IMR-90 (cell line): Measurements from ENCODE around the gene PAIP1. TPM values are rescaled to one million over a fixed set of nuclear protein-coding genes. Genes with fewer than 3 reads are reported as not detected.

ENCODE experiments used
- ATAC-seq: fragments of 200-7000 bp; cut with Tn5 transposase; 2 replicates; pipeline ENCODE4 v1.9.1; 2020; ENCODE audit warnings: low read depth, mild to moderate bottlenecking, moderate library complexity
- BruUV-seq: library from RNA; stranded (reverse); fragments of 400-500 nt; replicated peaks from 2 replicates; lab custom pipeline; 2021; lab: Mats Ljungman, UMichigan
- CTCF ChIA-PET: fragments of 300-600 bp; formaldehyde crosslinking; extraction: SDS; loops from one replicate; lab custom pipeline; 2021; ENCODE audit warnings: antibody characterized with exemption; lab: Yijun Ruan, JAX
- POLR2A ChIA-PET: fragments of 300-600 bp; sonication (Branson Sonifier 250); formaldehyde crosslinking; loops from one replicate; lab custom pipeline; 2022; ENCODE audit warnings: antibody characterized with exemption; ENCODE audit not compliant: unreplicated experiment; lab: Charles Lee
- DNase-seq: peaks from one replicate; pipeline ENCODE4 v3.0.0; 2013
- H2AFZ ChIP-seq: replicated peaks from 2 replicates; pipeline ENCODE3; 2013; ENCODE audit warnings: low read length, mild to moderate bottlenecking; ENCODE audit not compliant: poor library complexity
- H2AK5ac ChIP-seq: 2 replicates; pipeline ENCODE4 v1.6.1; 2013; ENCODE audit warnings: low read depth, low read length, inconsistent platforms
- H2AK9ac ChIP-seq: replicated peaks from 2 replicates; pipeline ENCODE3; 2013; ENCODE audit warnings: mild to moderate bottlenecking, low read depth, low read length, moderate library complexity; ENCODE audit not compliant: poor library complexity
- H2BK120ac ChIP-seq: 2 replicates; pipeline ENCODE4 v1.6.1; 2013; ENCODE audit warnings: low read depth, low read length, inconsistent platforms
- H2BK15ac ChIP-seq: 3 replicates; pipeline ENCODE4 v1.6.1; 2013; ENCODE audit warnings: low read depth, low read length, inconsistent platforms
- H2BK20ac ChIP-seq: 2 replicates; pipeline ENCODE4 v1.6.1; 2013; ENCODE audit warnings: low read depth, mild to moderate bottlenecking, inconsistent platforms, low read length, moderate library complexity
- H2BK5ac ChIP-seq: 2 replicates; pipeline ENCODE4 v1.6.1; 2013; ENCODE audit warnings: mild to moderate bottlenecking, low read depth, low read length, inconsistent platforms; ENCODE audit not compliant: poor library complexity, severe bottlenecking
- H3K14ac ChIP-seq: replicated peaks from 2 replicates; pipeline ENCODE4 v1.6.1; 2013; ENCODE audit warnings: low read depth, low read length, inconsistent platforms
- H3K18ac ChIP-seq: 2 replicates; pipeline ENCODE4 v1.6.1; 2013; ENCODE audit warnings: low read depth, low read length, control low read depth
- H3K23ac ChIP-seq: 2 replicates; pipeline ENCODE4 v1.6.1; 2013; ENCODE audit warnings: low read depth, low read length, inconsistent platforms
- H3K27ac ChIP-seq: 2 replicates; pipeline ENCODE4 v1.5.1; 2013; ENCODE audit warnings: mild to moderate bottlenecking, control low read depth, low read length; ENCODE audit not compliant: insufficient read depth
- H3K27me3 ChIP-seq: 2 replicates; pipeline ENCODE4 v1.6.1; 2013; ENCODE audit warnings: low read length; ENCODE audit not compliant: control insufficient read depth, insufficient read depth
- H3K36me3 ChIP-seq: 2 replicates; pipeline ENCODE4 v1.6.1; 2013; ENCODE audit warnings: low read length, mixed read lengths; ENCODE audit not compliant: control insufficient read depth, insufficient read depth
- H3K4ac ChIP-seq: 2 replicates; pipeline ENCODE4 v1.6.1; 2013; ENCODE audit warnings: low read depth, low read length, inconsistent platforms
- H3K4me1 ChIP-seq: 2 replicates; pipeline ENCODE4 v1.6.1; 2013; ENCODE audit warnings: low read length, mixed read lengths; ENCODE audit not compliant: control insufficient read depth, insufficient read depth
- H3K4me2 ChIP-seq: 2 replicates; pipeline ENCODE4 v1.6.1; 2013; ENCODE audit warnings: low read depth, mild to moderate bottlenecking, control low read depth, low read length, moderate library complexity
- H3K4me3 ChIP-seq: 2 replicates; pipeline ENCODE4 v1.5.1; 2013; ENCODE audit warnings: low read depth, mild to moderate bottlenecking, control low read depth, low read length, moderate library complexity; ENCODE audit not compliant: insufficient read depth
- H3K56ac ChIP-seq: 2 replicates; pipeline ENCODE4 v1.6.1; 2013; ENCODE audit warnings: low read length, inconsistent platforms; ENCODE audit not compliant: insufficient read depth; ENCODE audit errors: extremely low read depth
- H3K79me1 ChIP-seq, 2 experiments: 2 replicates each; pipeline ENCODE4 v1.6.1; 2013; ENCODE audit warnings: low read length in 2 of 2, inconsistent platforms in 1 of 2, low read depth in 1 of 2
- H3K9ac ChIP-seq: 2 replicates; pipeline ENCODE4 v1.6.1; 2013; ENCODE audit warnings: low read depth, low read length, control low read depth
- H3K9me1 ChIP-seq: 2 replicates; pipeline ENCODE4 v1.6.1; 2013; ENCODE audit warnings: low read length, inconsistent platforms; ENCODE audit not compliant: insufficient read depth
- H3K9me3 ChIP-seq: 2 replicates; pipeline ENCODE4 v1.6.1; 2013; ENCODE audit warnings: low read length; ENCODE audit not compliant: control insufficient read depth, insufficient read depth
- H4K20me1 ChIP-seq: 2 replicates; pipeline ENCODE4 v1.6.1; 2013; ENCODE audit warnings: low read length, inconsistent platforms; ENCODE audit not compliant: insufficient read depth
- H4K5ac ChIP-seq: 2 replicates; pipeline ENCODE4 v1.6.1; 2013; ENCODE audit warnings: mild to moderate bottlenecking, low read depth, low read length, control low read depth
- H4K8ac ChIP-seq, 2 experiments: 2 replicates each; pipeline ENCODE4 v1.6.1; 2013; ENCODE audit warnings: low read depth in 2 of 2, low read length in 2 of 2, control low read depth in 1 of 2, inconsistent platforms in 1 of 2
- H4K91ac ChIP-seq: 2 replicates; pipeline ENCODE4 v1.6.1; 2013; ENCODE audit warnings: low read depth, low read length, inconsistent platforms; ENCODE audit not compliant: insufficient read depth
- CTCF ChIP-seq: conservative IDR thresholded peaks from 2 replicates; pipeline ENCODE4 v1.5.1; 2012; ENCODE audit warnings: mild to moderate bottlenecking, low read depth, low read length, improper control_type of control experiment
- RAD21 ChIP-seq: IDR thresholded peaks from 2 replicates; pipeline ENCODE4 v1.6.1; 2012; ENCODE audit warnings: low read length, improper control_type of control experiment
- RFX5 ChIP-seq: IDR thresholded peaks from 2 replicates; pipeline ENCODE4 v1.8.0; 2012; ENCODE audit warnings: low read depth, mild to moderate bottlenecking, low read length, moderate library complexity
- WGBS, 2 experiments: methylation state at CpG; one replicate each; pipeline versions ENCODE4 v1.1.5 to v1.1.7; 2013; ENCODE audit warnings: missing lambda C conversion rate in 2 of 2; ENCODE audit not compliant: insufficient read length in 1 of 2; ENCODE audit errors: extremely low coverage in 2 of 2; 5-methylcytosine and 5-hydroxymethylcytosine counted together
- dilution Hi-C: fragments of 300-500 bp; cut with HindIII; formaldehyde crosslinking; loops from one replicate; pipeline ENCODE4 v1.14.3; 2018; ENCODE audit warnings: low sequenced_read_pairs; ENCODE audit not compliant: unreplicated experiment
- in situ Hi-C: fragments of 300-500 bp; cut with MboI; formaldehyde crosslinking; loops from 3 replicates; pipeline ENCODE4 v1.14.3; 2019; ENCODE audit warnings: low sequenced_read_pairs, inconsistent platforms, mixed read lengths
- intact Hi-C: fragments of 100-400 bp; cut with micrococcal nuclease; formaldehyde crosslinking; loops from 2 replicates; pipeline ENCODE4 v1.10.0; 2022
- polyA plus RNA-seq, 3 experiments: library from polyadenylated mRNA; depleted of rRNA; stranded (reverse); fragments of >200 nt; gene quantifications; 2 replicates each; pipeline ENCODE4 v1.2.3, GENCODE V29; 2012; ENCODE audit warnings: low replicate concordance in 1 of 3
- total RNA-seq: library from RNA; depleted of rRNA; stranded (reverse); fragments of >200 nt; gene quantifications from 2 replicates; pipeline ENCODE4 v1.2.3, GENCODE V29; 2012
- TF ChIP-seq, protein P1 (sequence below): fragments of 150-350 bp; IDR thresholded peaks from 2 replicates; pipeline ENCODE4 v1.6.1; 2017; ENCODE audit warnings: mild to moderate bottlenecking, antibody characterized with exemption, low read length, low read depth

Gene PAIP1
- total and polyA plus RNA-seq, 2 of the 4 experiments (the other 2 are of a cell fraction): 59.1 to 123 TPM

DNA sequence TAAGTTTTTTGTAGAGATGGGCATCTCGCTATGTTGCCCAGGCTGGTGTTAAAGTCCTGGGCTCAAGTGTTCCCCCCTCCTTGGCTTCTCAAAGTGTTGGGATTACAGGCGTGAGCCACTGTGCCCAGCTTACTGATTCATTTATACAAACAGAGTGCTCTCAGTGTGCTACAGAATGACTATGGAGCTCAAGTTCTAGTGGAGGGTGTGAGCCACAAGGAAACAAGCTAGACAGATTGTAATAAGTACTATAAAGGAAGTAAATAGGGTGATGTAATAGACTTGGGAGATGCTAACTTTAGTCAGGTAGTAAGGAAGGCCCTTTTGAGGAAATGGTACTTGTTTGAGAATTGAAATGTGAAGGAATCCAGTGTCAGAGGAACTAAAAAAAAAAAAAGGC lies 71.5 kb downstream of the PAIP1 start:
- peaks cover 2% of the 10 kb centered on the region; the same call in 1 of the 2 replicates for H3K4me1 ChIP-seq
- no peak overlapping the region for H3K23ac ChIP-seq
- no peak for TF ChIP-seq RFX5
- no peak for TF ChIP-seq RAD21
- no peak for TF ChIP-seq CTCF
- TF ChIP-seq, protein P1, sequence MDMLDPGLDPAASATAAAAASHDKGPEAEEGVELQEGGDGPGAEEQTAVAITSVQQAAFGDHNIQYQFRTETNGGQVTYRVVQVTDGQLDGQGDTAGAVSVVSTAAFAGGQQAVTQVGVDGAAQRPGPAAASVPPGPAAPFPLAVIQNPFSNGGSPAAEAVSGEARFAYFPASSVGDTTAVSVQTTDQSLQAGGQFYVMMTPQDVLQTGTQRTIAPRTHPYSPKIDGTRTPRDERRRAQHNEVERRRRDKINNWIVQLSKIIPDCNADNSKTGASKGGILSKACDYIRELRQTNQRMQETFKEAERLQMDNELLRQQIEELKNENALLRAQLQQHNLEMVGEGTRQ: no peak
- H3K9me3 ChIP-seq: no peaks in the 10 kb centered on the region
- intact Hi-C loops: loop anchor here (2.0 to 10.0 kb wide), 2 partner anchors 29 to 471 kb away; partner anchors contain the start of gene C5orf34
- BruUV-seq: no TSS peak
- in situ Hi-C loops: loop anchor here (25.0 kb wide), 1 partner anchor 573 kb away; no protein-coding TSS in a partner anchor
- peak overlapping the region in 1 of 2 experiments; percentile 47; a peak in 2 of 4 replicates for H4K8ac ChIP-seq
- no peaks in the 10 kb centered on the region for H3K9me1 ChIP-seq
- H3K18ac ChIP-seq: no peak overlapping the region
- POLR2A ChIA-PET: no interaction called here
- H3K4me2 ChIP-seq: no peak overlapping the region
- H3K27me3 ChIP-seq: no peaks in the 10 kb centered on the region
- H2BK5ac ChIP-seq: no peak overlapping the region
- H2AK5ac ChIP-seq: no peak overlapping the region
- no CpG with 5 or more reads among the region's 2 CpGs for WGBS, 2 experiments
- no peak overlapping the region for H3K4me3 ChIP-seq
- no peak overlapping the region for H3K4ac ChIP-seq
- no peak overlapping the region for H2BK15ac ChIP-seq
- CTCF ChIA-PET: interaction anchor here (1.0 to 1.8 kb wide), 3 partner anchors 13 to 85 kb away, joined by 3 to 9 read pairs (median 7); partner anchors contain the start of gene CCL28
- H4K5ac ChIP-seq: 0 out of 2 replicates have a peak overlapping the region, but pooled peaks have one; percentile 30
- ATAC-seq: no peak
- no peak overlapping the region for H3K9ac ChIP-seq
- no peak overlapping the region for H2AK9ac ChIP-seq
- no peaks in the 10 kb centered on the region for H3K36me3 ChIP-seq
- H2BK120ac ChIP-seq: no peak overlapping the region
- no peak overlapping the region for H3K14ac ChIP-seq
- peaks cover 3 to 11% of the 10 kb centered on the region in 2 experiments for H3K79me1 ChIP-seq
- H4K91ac ChIP-seq: no peak overlapping the region
- H3K56ac ChIP-seq: no peak overlapping the region
- H2AFZ ChIP-seq: no peak overlapping the region
- dilution Hi-C loops: no loop called here
- H2BK20ac ChIP-seq: no peak overlapping the region
- DNase-seq: peak; percentile 1
- H3K27ac ChIP-seq: no peak overlapping the region
- no peaks in the 10 kb centered on the region for H4K20me1 ChIP-seq
